H9 (cell line): ENCODE data around the gene ARHGAP9. TPM values are rescaled to one million over a fixed set of nuclear protein-coding genes. Genes with fewer than 3 reads are reported as not detected.
A peak's percentile ranks its signal among the peaks of the same experiment; 100 is the strongest.

Experiments
- DNase-seq: peaks from one replicate; pipeline ENCODE4 v3.0.0-alpha.2; 2017
- H2AFZ ChIP-seq: one replicate; pipeline ENCODE4 v1.6.1; 2013; ENCODE audit warnings: mild to moderate bottlenecking, low read length, control low read depth, moderate library complexity
- H2AK5ac ChIP-seq: 2 replicates; pipeline ENCODE4 v1.6.1; 2013; ENCODE audit warnings: low read length, control low read depth, mixed read lengths; ENCODE audit not compliant: insufficient read length
- H2BK120ac ChIP-seq: one replicate; pipeline ENCODE4 v1.6.1; 2013; ENCODE audit warnings: low read depth, mild to moderate bottlenecking, low read length, control low read depth, inconsistent platforms; ENCODE audit not compliant: poor library complexity, severe bottlenecking
- H2BK12ac ChIP-seq: 2 replicates; pipeline ENCODE4 v1.6.1; 2013; ENCODE audit warnings: low read length, control low read depth, mixed read lengths, low read depth; ENCODE audit not compliant: insufficient read length
- H2BK15ac ChIP-seq: 2 replicates; pipeline ENCODE4 v1.6.1; 2013; ENCODE audit warnings: low read depth, low read length, control low read depth
- H2BK20ac ChIP-seq: one replicate; pipeline ENCODE4 v1.6.1; 2013; ENCODE audit warnings: low read depth, mild to moderate bottlenecking, low read length, control low read depth, inconsistent platforms; ENCODE audit not compliant: poor library complexity, severe bottlenecking
- H2BK5ac ChIP-seq: 2 replicates; pipeline ENCODE4 v1.6.1; 2013; ENCODE audit warnings: low read length, control low read depth, mixed read lengths; ENCODE audit not compliant: insufficient read length
- H3K14ac ChIP-seq: 2 replicates; pipeline ENCODE4 v1.6.1; 2013; ENCODE audit warnings: low read length, control low read depth; ENCODE audit not compliant: insufficient read depth
- H3K18ac ChIP-seq: 2 replicates; pipeline ENCODE4 v1.6.1; 2013; ENCODE audit warnings: low read depth, mild to moderate bottlenecking, mixed read lengths, low read length, control low read depth; ENCODE audit not compliant: insufficient read length
- H3K23ac ChIP-seq: 2 replicates; pipeline ENCODE4 v1.6.1; 2013; ENCODE audit warnings: low read length, control low read depth, mixed read lengths, low read depth; ENCODE audit not compliant: insufficient read length
- H3K23me2 ChIP-seq: 2 replicates; pipeline ENCODE4 v1.6.1; 2013; ENCODE audit warnings: low read depth, mild to moderate bottlenecking, mixed read lengths, low read length, control low read depth; ENCODE audit not compliant: insufficient read length, poor library complexity, severe bottlenecking
- H3K27ac ChIP-seq: 2 replicates; pipeline ENCODE4 v1.5.1; 2013; ENCODE audit warnings: low read length, control low read depth, mixed read lengths, low read depth; ENCODE audit not compliant: insufficient read length
- H3K27me3 ChIP-seq: 2 replicates; pipeline ENCODE4 v1.6.1; 2013; ENCODE audit warnings: low read length, control low read depth, inconsistent platforms; ENCODE audit not compliant: insufficient read depth
- H3K4ac ChIP-seq: 2 replicates; pipeline ENCODE4 v1.6.1; 2013; ENCODE audit warnings: low read depth, mild to moderate bottlenecking, control low read depth, inconsistent platforms, low read length, moderate library complexity
- H3K4me1 ChIP-seq: 2 replicates; pipeline ENCODE4 v1.6.1; 2013; ENCODE audit warnings: low read length, control low read depth, inconsistent platforms; ENCODE audit not compliant: insufficient read depth
- H3K4me2 ChIP-seq: 2 replicates; pipeline ENCODE4 v1.6.1; 2013; ENCODE audit warnings: low read length, control low read depth, mixed read lengths; ENCODE audit not compliant: insufficient read length, insufficient read depth
- H3K56ac ChIP-seq: 2 replicates; pipeline ENCODE4 v1.6.1; 2013; ENCODE audit warnings: low read depth, mild to moderate bottlenecking, mixed read lengths, low read length, control low read depth; ENCODE audit not compliant: insufficient read length
- H3K79me1 ChIP-seq: 2 replicates; pipeline ENCODE4 v1.6.1; 2013; ENCODE audit warnings: low read depth, mild to moderate bottlenecking, moderate library complexity, low read length, control low read depth, inconsistent platforms; ENCODE audit not compliant: insufficient read depth, poor library complexity, severe bottlenecking
- H3K79me2 ChIP-seq: 2 replicates; pipeline ENCODE4 v1.6.1; 2013; ENCODE audit warnings: low read length, control low read depth, inconsistent platforms; ENCODE audit not compliant: insufficient read depth
- H3K9ac ChIP-seq: 2 replicates; pipeline ENCODE4 v1.6.1; 2013; ENCODE audit warnings: low read length, control low read depth, mixed read lengths; ENCODE audit not compliant: insufficient read length; ENCODE audit errors: extremely low read depth
- H3K9me3 ChIP-seq: one replicate; pipeline ENCODE4 v1.6.1; 2013; ENCODE audit warnings: low read depth, low read length, inconsistent platforms; ENCODE audit not compliant: control insufficient read depth
- H3T11ph ChIP-seq: one replicate; pipeline ENCODE4 v1.6.1; 2013; ENCODE audit warnings: mild to moderate bottlenecking, low read length, control low read depth, inconsistent platforms
- H4K20me1 ChIP-seq: one replicate; pipeline ENCODE4 v1.6.1; 2013; ENCODE audit not compliant: control insufficient read depth, insufficient read length, insufficient read depth
- H4K5ac ChIP-seq: 2 replicates; pipeline ENCODE4 v1.6.1; 2013; ENCODE audit warnings: low read depth, mild to moderate bottlenecking, mixed read lengths, low read length, control low read depth; ENCODE audit not compliant: insufficient read length
- H4K8ac ChIP-seq: replicated peaks from 2 replicates; pipeline ENCODE4 v1.6.1; 2013; ENCODE audit warnings: low read length, control low read depth, mixed read lengths, low read depth; ENCODE audit not compliant: insufficient read length
- H4K91ac ChIP-seq: 2 replicates; pipeline ENCODE4 v1.6.1; 2013; ENCODE audit warnings: low read depth, mild to moderate bottlenecking, moderate library complexity, mixed read lengths, low read length, control low read depth; ENCODE audit not compliant: insufficient read length
- H3K27ac Mint-ChIP-seq, 3 experiments: 2 replicates in 2 of 3; 3 replicates in 1 of 3; pipeline ENCODE4 v1.8.0; 2020 to 2021; ENCODE audit warnings: mixed read lengths in 3 of 3, mild to moderate bottlenecking in 1 of 3, moderate library complexity in 1 of 3
- H3K27me3 Mint-ChIP-seq: 2 replicates; pipeline ENCODE4 v1.8.0; 2021; ENCODE audit warnings: low read depth, mild to moderate bottlenecking, moderate library complexity, mixed read lengths
- H3K36me3 Mint-ChIP-seq, 3 experiments: 2 replicates in 2 of 3; 3 replicates in 1 of 3; pipeline ENCODE4 v1.8.0; 2020 to 2021; ENCODE audit warnings: low read depth in 3 of 3, mixed read lengths in 3 of 3; ENCODE audit not compliant: insufficient read depth in 1 of 3
- H3K4me1 Mint-ChIP-seq, 2 experiments: 2 replicates each; pipeline ENCODE4 v1.8.0; 2020; ENCODE audit warnings: mixed read lengths in 2 of 2
- H3K4me3 Mint-ChIP-seq, 2 experiments: 2 replicates in 1 of 2; 3 replicates in 1 of 2; pipeline ENCODE4 v1.8.0; 2020 to 2021; ENCODE audit warnings: mild to moderate bottlenecking in 2 of 2, mixed read lengths in 2 of 2, moderate library complexity in 1 of 2
- H3K9me3 Mint-ChIP-seq, 2 experiments: 2 replicates in 1 of 2; 3 replicates in 1 of 2; pipeline ENCODE4 v1.8.0; 2020; ENCODE audit warnings: mild to moderate bottlenecking in 2 of 2, mixed read lengths in 2 of 2, moderate library complexity in 1 of 2
- WGBS: extraction: QIAGEN DNeasy Blood & Tissue Kit; methylation state at CpG from one replicate; pipeline ENCODE4 v1.1.7; 2013; ENCODE audit warnings: missing lambda C conversion rate, low lambda C conversion rate, mixed read lengths; ENCODE audit not compliant: insufficient read length; ENCODE audit errors: extremely low coverage; 5-methylcytosine and 5-hydroxymethylcytosine counted together
- total RNA-seq: library from RNA; stranded (reverse); gene quantifications from 2 replicates; pipeline ENCODE4 v1.2.1, GENCODE V29; 2021
- TF ChIP-seq, protein P1 (sequence below): fragments of 200-600 bp; sonication (generic); conservative IDR thresholded peaks from 3 replicates; pipeline ENCODE4 v1.8.0; 2021; ENCODE audit warnings: antibody characterized with exemption, mild to moderate bottlenecking

ARHGAP9 gene
- total RNA-seq, 1 experiment from 2014 or later: 3.7 TPM

DNA sequence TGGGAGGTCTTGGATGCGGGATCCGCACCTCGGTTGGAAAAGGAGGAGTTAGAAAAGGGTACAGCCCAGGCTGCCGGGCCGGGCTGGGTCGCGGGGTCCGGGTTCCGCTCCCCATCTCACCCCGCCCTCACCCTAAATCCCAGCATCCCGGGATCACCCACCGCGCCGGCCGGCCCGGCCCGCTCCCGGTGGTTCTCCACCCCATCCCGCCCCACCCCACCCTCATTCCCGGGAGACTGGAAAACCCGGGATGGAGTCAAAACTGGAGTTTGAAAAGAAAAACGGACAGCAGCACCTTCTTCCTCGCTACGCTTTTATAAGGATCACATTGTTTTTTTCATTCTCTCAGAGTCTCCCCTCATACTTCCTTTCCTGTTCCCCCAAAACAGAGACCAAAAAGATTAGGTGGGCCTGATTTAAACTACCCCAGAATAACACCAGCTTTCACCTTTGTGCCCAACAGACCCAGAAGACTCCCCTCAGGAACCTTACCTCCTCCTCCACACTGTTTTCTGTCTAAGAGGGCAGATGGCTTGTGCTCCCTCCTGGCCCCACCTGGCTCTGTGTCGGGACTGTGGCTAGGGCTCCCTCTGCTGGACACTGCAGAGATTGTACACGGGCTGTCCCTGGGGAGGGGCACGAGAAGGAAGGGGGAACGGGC is 17.3 kb downstream of the ARHGAP9 start:
- Histone ChIP-seq H3K9me3 (no peaks in the 10 kb centered on the region), H2BK12ac (no peak overlapping the region), H3K79me2 (no peaks in the 10 kb centered on the region), H2AFZ (no peak overlapping the region), H3K4ac (no peak overlapping the region), H4K91ac (no peak overlapping the region), H3K27ac (peak overlapping the region; percentile 28), H4K5ac (no peak overlapping the region), H2BK5ac (no peak overlapping the region), H4K8ac (no peak overlapping the region), H2BK20ac (no peak overlapping the region), H3K23ac (no peak overlapping the region), H2BK15ac (no peak overlapping the region), H3K4me2 (peak overlapping the region; percentile 63), H3K14ac (0 out of 2 replicates have a peak overlapping the region, but pooled peaks have one; percentile 1), H3K79me1 (no peaks in the 10 kb centered on the region), H3T11ph (no peak overlapping the region), H2AK5ac (no peak overlapping the region), H3K4me1 (no peaks in the 10 kb centered on the region), H3K9ac (no peak overlapping the region), H4K20me1 (no peaks in the 10 kb centered on the region), H3K56ac (no peak overlapping the region), H2BK120ac (no peak overlapping the region), H3K27me3 (no peaks in the 10 kb centered on the region), H3K23me2 (peaks cover 19% of the 10 kb centered on the region), H3K18ac (no peak overlapping the region)
- WGBS: no CpG with 5 or more reads among the region's 28 CpGs
- Mint-ChIP-seq H3K27me3 (peaks cover 35% of the 10 kb centered on the region), H3K4me3 (peak overlapping the region; percentile 91 to 99), H3K9me3 (no peaks in the 10 kb centered on the region), H3K4me1 (peaks cover 22 to 24% of the 10 kb centered on the region in 2 experiments), H3K36me3 (peaks cover 0 to 21% (median 14%) of the 10 kb centered on the region in 3 experiments; a peak in 6 of 7 replicates), H3K27ac (peak overlapping the region; percentile 98 to 100 (median 99))
- peak; percentile 98 for DNase-seq
- TF ChIP-seq, protein P1, sequence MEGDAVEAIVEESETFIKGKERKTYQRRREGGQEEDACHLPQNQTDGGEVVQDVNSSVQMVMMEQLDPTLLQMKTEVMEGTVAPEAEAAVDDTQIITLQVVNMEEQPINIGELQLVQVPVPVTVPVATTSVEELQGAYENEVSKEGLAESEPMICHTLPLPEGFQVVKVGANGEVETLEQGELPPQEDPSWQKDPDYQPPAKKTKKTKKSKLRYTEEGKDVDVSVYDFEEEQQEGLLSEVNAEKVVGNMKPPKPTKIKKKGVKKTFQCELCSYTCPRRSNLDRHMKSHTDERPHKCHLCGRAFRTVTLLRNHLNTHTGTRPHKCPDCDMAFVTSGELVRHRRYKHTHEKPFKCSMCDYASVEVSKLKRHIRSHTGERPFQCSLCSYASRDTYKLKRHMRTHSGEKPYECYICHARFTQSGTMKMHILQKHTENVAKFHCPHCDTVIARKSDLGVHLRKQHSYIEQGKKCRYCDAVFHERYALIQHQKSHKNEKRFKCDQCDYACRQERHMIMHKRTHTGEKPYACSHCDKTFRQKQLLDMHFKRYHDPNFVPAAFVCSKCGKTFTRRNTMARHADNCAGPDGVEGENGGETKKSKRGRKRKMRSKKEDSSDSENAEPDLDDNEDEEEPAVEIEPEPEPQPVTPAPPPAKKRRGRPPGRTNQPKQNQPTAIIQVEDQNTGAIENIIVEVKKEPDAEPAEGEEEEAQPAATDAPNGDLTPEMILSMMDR: peak; percentile 96
